ENCODE results near the gene VWA8.
A peak's percentile ranks its signal among the peaks of the same experiment; 100 is the strongest.
"Not testable (repeated sequence)": the region's sequence is repeated elsewhere in the genome, so short reads cannot be mapped to it uniquely, and the experiment has no call there.

The VWA8 gene

GRCh38 chr13:41919741-41920487 lies 41.0 kb downstream of the VWA8 start:
- DNase-seq: no peak

- no peak for DNase-seq
Measured at GRCh38 chr13:41919031-41919740, 41.7 kb downstream of the VWA8 start.

- DNase-seq: no peak
Measured at GRCh38 chr13:41917641-41918040, 43.3 kb downstream of the VWA8 start.

GRCh38 chr13:41916173-41916954 lies 44.5 kb downstream of the VWA8 start:
- no peak for DNase-seq

- DNase-seq: no peak
Measured at GRCh38 chr13:41915081-41915480, 45.8 kb downstream of the VWA8 start.

- no peak for DNase-seq
Measured at GRCh38 chr13:41914552-41914951, 46.4 kb downstream of the VWA8 start.

- no peak for DNase-seq
Measured at GRCh38 chr13:41909506-41909905, 51.4 kb downstream of the VWA8 start.

GRCh38 chr13:41905600-41906254 lies 55.2 kb downstream of the VWA8 start:
- DNase-seq: peak in 1 of 2 experiments; percentile 14

GRCh38 chr13:41900918-41901317 lies 60.0 kb downstream of the VWA8 start:
- DNase-seq: no peak

- DNase-seq: not testable (repeated sequence)
Measured at GRCh38 chr13:41898411-41898810, 62.5 kb downstream of the VWA8 start.

- DNase-seq: no peak
Measured at GRCh38 chr13:41897126-41897525, 63.8 kb downstream of the VWA8 start.

GRCh38 chr13:41895478-41895877 lies 65.4 kb downstream of the VWA8 start:
- no peak for DNase-seq

- no peak for DNase-seq
Measured at GRCh38 chr13:41891119-41891518, 69.8 kb downstream of the VWA8 start.

GRCh38 chr13:41883147-41883546 lies 77.8 kb downstream of the VWA8 start:
- no peak for DNase-seq

- not testable (repeated sequence) for DNase-seq
Measured at GRCh38 chr13:41881890-41882289, 79.0 kb downstream of the VWA8 start.

- DNase-seq: no peak
Measured at GRCh38 chr13:41880966-41881365, 79.9 kb downstream of the VWA8 start.

- DNase-seq: no peak
Measured at GRCh38 chr13:41864658-41865057, 96.3 kb downstream of the VWA8 start.

GRCh38 chr13:41862659-41863058 lies 98.2 kb downstream of the VWA8 start:
- not testable (repeated sequence) for DNase-seq

GRCh38 chr13:41859565-41859964 lies 101.3 kb downstream of the VWA8 start:
- DNase-seq: no peak

GRCh38 chr13:41858780-41859179 lies 102.1 kb downstream of the VWA8 start:
- no peak for DNase-seq

- DNase-seq: no peak
Measured at GRCh38 chr13:41854758-41855157, 106.2 kb downstream of the VWA8 start.

GRCh38 chr13:41851351-41851750 lies 109.6 kb downstream of the VWA8 start:
- DNase-seq: no peak

Data from SHP77 (cell line).